HEK293T (cell line): ENCODE results near the gene HCN3.
A peak's percentile ranks its signal among the peaks of the same experiment; 100 is the strongest.

Experiments
- CTCF ChIA-PET: fragments of 350-600 bp; formaldehyde crosslinking; extraction: SDS; loops from one replicate; lab custom pipeline; 2021; ENCODE audit warnings: antibody characterized with exemption, inconsistent platforms; lab: Yijun Ruan, JAX
- POLR2A ChIA-PET: fragments of 350-600 bp; formaldehyde crosslinking; extraction: SDS; loops from one replicate; lab custom pipeline; 2020; ENCODE audit warnings: antibody characterized with exemption, inconsistent platforms; lab: Yijun Ruan, JAX
- DNase-seq: peaks from one replicate; pipeline ENCODE4 v3.0.0; 2012; ENCODE audit warnings: mixed read lengths; ENCODE audit errors: extremely low spot score
- ARNT ChIP-seq: fragments of 450-650 bp; IDR thresholded peaks from 2 replicates; pipeline ENCODE4 v1.6.1; 2017; ENCODE audit warnings: mild to moderate bottlenecking
- BHLHE40 ChIP-seq: fragments of 450-650 bp; IDR thresholded peaks from 2 replicates; pipeline ENCODE4 v1.6.1; 2016; ENCODE audit warnings: mild to moderate bottlenecking, moderate library complexity, borderline replicate concordance
- CTBP1 ChIP-seq: fragments of 450-650 bp; IDR thresholded peaks from 2 replicates; pipeline ENCODE4 v1.6.1; 2016; ENCODE audit warnings: borderline replicate concordance
- ELF4 ChIP-seq: fragments of 450-650 bp; IDR thresholded peaks from 2 replicates; pipeline ENCODE4 v1.6.1; 2017; ENCODE audit warnings: antibody characterized with exemption
- FOXA1 ChIP-seq: fragments of 450-650 bp; IDR thresholded peaks from 2 replicates; pipeline ENCODE4 v1.6.1; 2016; ENCODE audit warnings: mild to moderate bottlenecking
- FOXK2 ChIP-seq: fragments of 450-650 bp; IDR thresholded peaks from 2 replicates; pipeline ENCODE4 v1.6.1; 2016; ENCODE audit warnings: mild to moderate bottlenecking
- FOXM1 ChIP-seq: fragments of 450-650 bp; IDR thresholded peaks from 2 replicates; pipeline ENCODE4 v1.6.1; 2017; ENCODE audit warnings: mild to moderate bottlenecking, borderline replicate concordance
- HDGF ChIP-seq: fragments of 450-650 bp; IDR thresholded peaks from 2 replicates; pipeline ENCODE4 v1.6.1; 2017; ENCODE audit warnings: antibody characterized with exemption, borderline replicate concordance
- L3MBTL2 ChIP-seq: fragments of 450-650 bp; conservative IDR thresholded peaks from 2 replicates; pipeline ENCODE4 v1.6.1; 2016; ENCODE audit warnings: mild to moderate bottlenecking
- LEF1 ChIP-seq: fragments of 450-650 bp; IDR thresholded peaks from 2 replicates; pipeline ENCODE4 v1.6.1; 2017; ENCODE audit warnings: mild to moderate bottlenecking, borderline replicate concordance
- NFRKB ChIP-seq: fragments of 450-650 bp; IDR thresholded peaks from 2 replicates; pipeline ENCODE4 v1.6.1; 2016; ENCODE audit warnings: mild to moderate bottlenecking, moderate library complexity
- SP1 ChIP-seq: fragments of 450-650 bp; IDR thresholded peaks from 2 replicates; pipeline ENCODE4 v1.6.1; 2017
- SUZ12 ChIP-seq: fragments of 450-650 bp; IDR thresholded peaks from 2 replicates; pipeline ENCODE4 v1.6.1; 2016; ENCODE audit warnings: mild to moderate bottlenecking
- TARDBP ChIP-seq: fragments of 450-650 bp; IDR thresholded peaks from 2 replicates; pipeline ENCODE4 v1.6.1; 2016
- ZNF384 ChIP-seq: fragments of 450-650 bp; IDR thresholded peaks from 2 replicates; pipeline ENCODE4 v1.6.1; 2016
- TF ChIP-seq, protein P1 (sequence below): fragments of 450-650 bp; IDR thresholded peaks from 2 replicates; pipeline ENCODE4 v1.6.1; 2016

Gene HCN3

GRCh38 chr1:155260276-155260675 lies 17.0 kb upstream of the HCN3 start:
- POLR2A ChIA-PET, result interaction anchor here (0.7 to 2.9 kb wide), 3 partner anchors 13 to 60 kb away, joined by 3 to 18 read pairs (median 3); partner anchors contain the start of genes CLK2 and RUSC1
- no peak for TF ChIP-seq FOXA1
- TF ChIP-seq, protein P1, sequence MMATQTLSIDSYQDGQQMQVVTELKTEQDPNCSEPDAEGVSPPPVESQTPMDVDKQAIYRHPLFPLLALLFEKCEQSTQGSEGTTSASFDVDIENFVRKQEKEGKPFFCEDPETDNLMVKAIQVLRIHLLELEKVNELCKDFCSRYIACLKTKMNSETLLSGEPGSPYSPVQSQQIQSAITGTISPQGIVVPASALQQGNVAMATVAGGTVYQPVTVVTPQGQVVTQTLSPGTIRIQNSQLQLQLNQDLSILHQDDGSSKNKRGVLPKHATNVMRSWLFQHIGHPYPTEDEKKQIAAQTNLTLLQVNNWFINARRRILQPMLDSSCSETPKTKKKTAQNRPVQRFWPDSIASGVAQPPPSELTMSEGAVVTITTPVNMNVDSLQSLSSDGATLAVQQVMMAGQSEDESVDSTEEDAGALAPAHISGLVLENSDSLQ, result no peak
- TF ChIP-seq L3MBTL2, result no peak
- no peak for TF ChIP-seq SUZ12
- TF ChIP-seq ZNF384, result no peak
- TF ChIP-seq HDGF, result no peak
- no peak for TF ChIP-seq ARNT
- no peak for TF ChIP-seq LEF1
- no peak for TF ChIP-seq ELF4
- TF ChIP-seq SP1, result no peak
- no peak for DNase-seq
- CTCF ChIA-PET, result interaction anchor here (1.8 to 2.7 kb wide), 2 partner anchors 9 to 12 kb away, joined by 5 to 13 read pairs; no protein-coding TSS in a partner anchor

DNA sequence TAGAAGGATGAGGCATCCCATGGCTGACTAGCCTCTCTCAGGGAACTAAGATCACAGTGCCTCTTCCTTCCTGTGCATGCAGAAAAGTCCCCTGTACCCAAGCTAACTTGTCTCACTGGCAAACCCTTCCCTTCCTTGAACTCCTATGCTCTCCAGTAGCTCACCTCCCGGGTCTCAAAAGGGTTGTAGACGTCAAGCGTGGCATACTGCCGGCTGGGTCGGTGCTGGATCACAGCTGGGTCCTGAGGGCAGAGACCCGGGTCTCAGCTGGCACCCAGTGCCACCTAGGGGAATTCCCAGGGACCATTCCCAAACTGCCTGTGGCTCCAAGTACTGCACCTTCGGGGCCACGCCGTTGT lies 15.8 kb upstream of the HCN3 start:
- CTCF ChIA-PET, result interaction anchor here (1.8 to 2.7 kb wide), 2 partner anchors 11 to 14 kb away, joined by 5 to 13 read pairs; no protein-coding TSS in a partner anchor
- POLR2A ChIA-PET, result interaction anchor here (0.7 to 2.9 kb wide), 13 partner anchors 10 to 88 kb away, joined by 3 to 37 read pairs (median 3); partner anchors contain the start of genes CLK2, FDPS, KRTCAP2 and PKLR
- 0 out of 2 replicates have a peak, but pooled peaks have one; percentile 35 for TF ChIP-seq HDGF
- TF ChIP-seq FOXM1, result no peak
- DNase-seq, result no peak

DNA sequence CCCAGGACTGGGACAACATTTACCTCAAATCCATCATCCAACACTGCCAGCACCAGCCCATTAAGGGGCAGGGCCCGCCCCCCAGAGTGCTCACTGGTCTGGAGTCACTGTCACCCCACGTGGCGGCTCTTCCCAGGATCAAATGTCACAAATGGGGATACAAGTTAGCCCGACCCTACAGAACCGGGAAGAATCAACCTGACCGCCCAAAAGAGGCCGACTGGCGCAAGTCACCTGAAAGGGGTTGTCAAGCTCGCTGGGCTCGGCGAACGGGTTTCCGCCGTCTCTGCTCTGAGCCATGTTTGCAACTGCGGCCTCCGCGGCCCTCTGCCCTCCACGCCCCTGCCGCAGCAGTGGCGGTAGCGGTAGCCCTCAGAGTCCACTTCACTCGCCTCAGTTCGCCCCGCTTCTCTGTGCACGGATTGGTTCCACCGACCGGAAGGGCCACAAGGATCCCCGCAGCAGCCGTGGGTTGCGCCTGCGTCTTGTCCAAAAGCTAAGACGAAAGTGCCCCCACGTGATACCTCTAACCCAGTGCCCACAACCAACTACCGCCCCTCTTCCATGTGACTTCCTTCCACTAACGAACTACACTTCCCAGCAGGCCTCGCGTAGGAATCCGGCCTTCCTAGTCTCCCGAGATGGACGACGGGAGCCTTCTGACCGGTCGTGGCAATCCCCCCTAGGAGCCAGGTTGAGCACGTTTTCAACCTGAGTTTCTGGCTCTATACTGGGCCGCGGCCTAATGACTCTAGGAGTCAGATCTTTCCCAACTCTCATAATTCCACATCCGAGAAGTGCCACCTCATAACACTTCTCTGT lies 15.2 kb upstream of the HCN3 start, which contains the start of gene SCAMP3:
TSS of gene SCAMP3 (minus strand) at position 509 of the 822 bp plus-strand sequence. CDS start at position 300, 209 bp downstream.
- POLR2A ChIA-PET, result interaction anchor here (0.6 to 2.9 kb wide), 13 partner anchors 10 to 89 kb away, joined by 3 to 37 read pairs (median 3); partner anchors contain the start of genes CLK2, FDPS, KRTCAP2 and PKLR
- peak; percentile 98 for DNase-seq

GRCh38 chr1:155263067-155263466 lies 14.2 kb upstream of the HCN3 start:
- DNase-seq, result no peak
- POLR2A ChIA-PET, result interaction anchor here (0.9 to 2.9 kb wide), 4 partner anchors 10 to 59 kb away, joined by 5 to 27 read pairs (median 8); partner anchors contain the start of gene CLK2
- TF ChIP-seq FOXK2, result no peak
- CTCF ChIA-PET, result interaction anchor here (0.7 to 2.1 kb wide), 2 partner anchors 12 to 70 kb away, joined by 4 to 10 read pairs; no protein-coding TSS in a partner anchor

More for the DNA sequence above, 15.2 kb upstream of the HCN3 start, which contains the start of gene SCAMP3:
- TF ChIP-seq LEF1 (no peak), SP1 (no peak), ELF4 (peak; percentile 84; the same call in 1 of the 2 replicates), SUZ12 (no peak), ZNF384 (no peak), L3MBTL2 (peak; percentile 67)
- CTCF ChIA-PET, result interaction anchor here (0.5 to 1.8 kb wide), 3 partner anchors 12 to 464 kb away, joined by 3 to 5 read pairs (median 4); no protein-coding TSS in a partner anchor

DNA sequence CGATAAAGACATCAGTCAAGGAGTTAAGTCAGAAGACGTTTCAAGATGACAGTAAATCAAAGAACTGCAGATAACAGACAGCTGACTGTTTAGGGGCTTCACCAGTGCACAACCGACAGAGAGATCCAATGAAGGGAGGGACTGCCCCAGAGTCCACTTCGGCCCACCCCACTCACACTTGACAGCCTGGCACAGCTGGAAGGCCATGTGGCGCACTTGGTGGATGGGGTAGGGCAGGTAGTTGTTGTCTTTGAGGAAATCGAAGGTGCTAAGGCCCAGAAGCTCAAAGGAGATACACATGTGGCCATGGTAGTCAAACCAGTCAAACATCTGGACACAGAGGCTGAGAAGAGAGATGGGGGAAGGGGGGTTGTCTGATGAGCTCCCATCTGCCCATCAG lies 10.7 kb upstream of the HCN3 start:
- TF ChIP-seq ELF4, result no peak
- no peak for TF ChIP-seq BHLHE40
- no peak for TF ChIP-seq L3MBTL2
- TF ChIP-seq TARDBP, result no peak
- TF ChIP-seq NFRKB, result no peak
- TF ChIP-seq FOXA1, result no peak
- TF ChIP-seq LEF1, result no peak
- no peak for TF ChIP-seq ZNF384
- TF ChIP-seq, protein P1, result no peak; the same call in 1 of the 2 replicates
- TF ChIP-seq ARNT, result no peak
- TF ChIP-seq CTBP1, result no peak
- no peak for TF ChIP-seq SUZ12
- no peak for TF ChIP-seq HDGF
- no peak for TF ChIP-seq SP1
- TF ChIP-seq FOXM1, result no peak
- POLR2A ChIA-PET, result interaction anchor here (1.0 to 4.2 kb wide), 7 partner anchors 10 to 57 kb away, joined by 4 to 25 read pairs (median 9); partner anchors contain the start of genes ENTREP3 and HCN3
- no peak for DNase-seq
- CTCF ChIA-PET, result interaction anchor here (0.7 to 1.6 kb wide), 3 partner anchors 10 to 712 kb away, joined by 3 to 11 read pairs (median 3); partner anchors contain the start of gene ARHGEF2

GRCh38 chr1:155267373-155267772 lies 9.9 kb upstream of the HCN3 start:
- ChIA-PET POLR2A (interaction anchor here (0.7 to 4.2 kb wide), 5 partner anchors 11 to 58 kb away, joined by 3 to 25 read pairs (median 11); partner anchors contain the start of gene ENTREP3), CTCF (interaction anchor here (0.9 kb wide), 1 partner anchor 9 kb away, joined by 3 read pairs; no protein-coding TSS in a partner anchor)
- DNase-seq, result no peak
- TF ChIP-seq L3MBTL2 (no peak), SUZ12 (no peak), FOXA1 (no peak), CTBP1 (no peak), ZNF384 (no peak), FOXM1 (no peak), SP1 (no peak), FOXK2 (no peak), ELF4 (no peak)

DNA sequence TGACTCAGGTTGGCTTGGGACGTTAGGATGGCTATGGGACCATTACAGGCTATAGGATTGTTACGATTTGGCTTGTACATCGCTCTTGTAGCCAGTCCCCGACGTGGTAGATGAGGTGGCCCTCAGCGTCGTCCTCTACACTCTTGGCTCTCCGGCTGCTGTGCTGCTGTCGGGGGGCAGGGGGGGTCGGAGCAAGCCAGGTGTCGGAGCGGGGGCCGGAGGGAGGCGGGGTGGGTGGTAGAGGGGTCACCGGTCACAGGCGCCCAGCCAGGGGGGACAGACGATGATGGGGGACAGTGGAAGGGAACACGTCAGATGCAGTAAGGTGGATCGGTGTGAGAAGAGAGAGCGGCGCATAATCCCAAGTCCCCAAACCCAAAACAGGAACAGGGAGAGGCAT lies 8.6 kb upstream of the HCN3 start:
- no peak for TF ChIP-seq HDGF
- TF ChIP-seq, protein P1, result no peak
- TF ChIP-seq ELF4, result no peak
- TF ChIP-seq LEF1, result no peak
- TF ChIP-seq FOXM1, result no peak
- TF ChIP-seq BHLHE40, result no peak
- DNase-seq, result no peak
- ChIA-PET CTCF (no interaction called here), POLR2A (no interaction called here)
